HFF-Myc (cell line): Measurements from ENCODE around the gene BLACAT1.

Experiments used
- DNase-seq: peaks from one replicate; pipeline ENCODE4 v3.0.0-alpha.2; 2011; ENCODE audit warnings: low read depth; ENCODE audit errors: extremely low read depth
- H3K4me3 ChIP-seq: replicated peaks from 2 replicates; pipeline ENCODE4 v1.5.1; 2011; ENCODE audit warnings: low read depth, mild to moderate bottlenecking, control low read depth, low read length
- TF ChIP-seq, protein P1 (sequence below): IDR thresholded peaks from 2 replicates; pipeline ENCODE4 v1.5.1; 2012; ENCODE audit warnings: mild to moderate bottlenecking, low read depth, low read length, control low read depth; ENCODE audit errors: missing control alignments

The BLACAT1 gene

DNA sequence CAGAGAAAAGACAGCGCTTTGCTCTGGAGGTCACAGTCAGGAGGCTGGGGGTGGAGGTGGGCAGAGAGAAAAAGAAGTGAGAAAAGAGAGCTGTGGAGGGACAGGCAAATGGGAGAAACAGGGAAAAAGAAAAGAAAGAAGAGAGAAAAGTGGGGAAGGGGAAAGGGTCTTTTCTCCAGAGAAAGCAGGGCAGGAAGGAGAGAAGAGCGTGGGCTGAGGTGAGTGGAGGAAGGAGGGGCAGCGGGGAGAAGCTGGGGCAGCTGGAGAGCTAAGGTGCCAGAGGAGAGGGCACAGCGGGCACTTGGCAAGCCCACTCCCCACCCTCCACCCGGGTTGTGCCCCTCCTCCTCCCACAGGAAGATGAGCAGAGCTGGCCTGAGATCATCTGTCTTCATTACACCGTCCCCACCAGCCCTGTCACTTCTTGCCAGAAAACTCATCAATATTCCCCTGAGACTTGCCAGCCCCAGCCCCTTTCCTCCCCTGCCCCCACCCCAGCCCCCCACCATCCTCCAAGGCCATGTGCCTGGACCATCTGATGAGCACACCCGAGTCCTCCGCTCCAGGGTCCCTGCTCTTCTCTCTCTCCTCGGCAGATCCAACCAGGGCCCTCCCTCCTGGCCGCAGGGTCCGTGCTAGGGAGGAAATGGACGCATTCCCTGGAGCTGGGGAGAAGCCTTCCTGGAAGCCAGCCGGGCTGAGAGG, 17.0 kb upstream of the BLACAT1 start:
- no peak for DNase-seq
- TF ChIP-seq, protein P1, sequence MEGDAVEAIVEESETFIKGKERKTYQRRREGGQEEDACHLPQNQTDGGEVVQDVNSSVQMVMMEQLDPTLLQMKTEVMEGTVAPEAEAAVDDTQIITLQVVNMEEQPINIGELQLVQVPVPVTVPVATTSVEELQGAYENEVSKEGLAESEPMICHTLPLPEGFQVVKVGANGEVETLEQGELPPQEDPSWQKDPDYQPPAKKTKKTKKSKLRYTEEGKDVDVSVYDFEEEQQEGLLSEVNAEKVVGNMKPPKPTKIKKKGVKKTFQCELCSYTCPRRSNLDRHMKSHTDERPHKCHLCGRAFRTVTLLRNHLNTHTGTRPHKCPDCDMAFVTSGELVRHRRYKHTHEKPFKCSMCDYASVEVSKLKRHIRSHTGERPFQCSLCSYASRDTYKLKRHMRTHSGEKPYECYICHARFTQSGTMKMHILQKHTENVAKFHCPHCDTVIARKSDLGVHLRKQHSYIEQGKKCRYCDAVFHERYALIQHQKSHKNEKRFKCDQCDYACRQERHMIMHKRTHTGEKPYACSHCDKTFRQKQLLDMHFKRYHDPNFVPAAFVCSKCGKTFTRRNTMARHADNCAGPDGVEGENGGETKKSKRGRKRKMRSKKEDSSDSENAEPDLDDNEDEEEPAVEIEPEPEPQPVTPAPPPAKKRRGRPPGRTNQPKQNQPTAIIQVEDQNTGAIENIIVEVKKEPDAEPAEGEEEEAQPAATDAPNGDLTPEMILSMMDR, result no peak
- H3K4me3 ChIP-seq, result no peak overlapping the region

DNA sequence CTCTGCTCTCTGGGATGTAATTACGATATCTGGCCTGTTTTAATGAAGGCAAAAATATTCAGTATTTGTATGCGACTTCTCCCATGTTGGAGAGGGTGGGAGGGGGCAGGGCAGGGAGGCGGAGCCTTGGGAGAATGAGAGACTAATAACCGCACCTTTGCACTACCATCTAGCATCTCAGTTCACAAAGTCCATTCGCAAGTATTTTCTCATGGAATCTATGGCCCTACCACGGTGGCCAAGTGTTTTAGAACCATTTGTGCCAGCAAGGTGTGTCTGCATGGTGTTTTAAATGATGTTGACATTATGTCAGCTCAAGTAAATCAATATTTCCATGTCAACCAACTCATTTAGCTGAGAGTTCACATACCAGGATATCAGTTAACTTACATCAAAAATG, 14.3 kb upstream of the BLACAT1 start:
- TF ChIP-seq, protein P1, result no peak
- DNase-seq, result no peak
- no peak overlapping the region for H3K4me3 ChIP-seq

DNA sequence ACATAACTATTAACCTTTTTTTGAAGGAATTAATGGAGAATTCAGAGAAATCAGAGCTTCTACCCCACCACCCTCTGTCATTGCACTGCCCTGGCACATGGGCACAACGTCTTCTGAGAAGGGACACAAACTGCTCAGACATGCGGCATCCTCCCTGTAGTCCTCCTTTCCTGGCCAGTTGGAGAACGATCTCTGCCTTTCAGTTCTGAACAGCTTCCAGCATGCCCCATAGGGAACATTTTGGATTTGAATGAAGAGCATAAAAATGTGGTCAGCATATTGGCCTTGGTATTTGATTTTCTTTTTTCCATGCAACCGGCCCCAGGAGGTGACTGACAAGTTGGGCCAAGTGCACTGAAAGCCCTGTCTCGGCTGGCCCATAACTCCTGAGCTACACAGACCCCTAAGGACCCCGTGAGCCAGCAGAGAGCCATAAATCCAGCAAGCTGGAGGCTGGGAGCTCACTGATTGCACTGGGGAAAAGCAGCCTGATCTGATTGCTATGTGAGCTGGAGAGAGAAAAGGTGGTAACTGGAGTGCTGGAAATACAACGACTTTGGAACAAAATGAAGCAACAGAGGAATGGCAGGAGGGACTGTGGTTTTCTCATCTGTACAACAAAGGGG, 10.9 kb upstream of the BLACAT1 start:
- H3K4me3 ChIP-seq, result no peak overlapping the region
- TF ChIP-seq, protein P1, result no peak
- no peak for DNase-seq

DNA sequence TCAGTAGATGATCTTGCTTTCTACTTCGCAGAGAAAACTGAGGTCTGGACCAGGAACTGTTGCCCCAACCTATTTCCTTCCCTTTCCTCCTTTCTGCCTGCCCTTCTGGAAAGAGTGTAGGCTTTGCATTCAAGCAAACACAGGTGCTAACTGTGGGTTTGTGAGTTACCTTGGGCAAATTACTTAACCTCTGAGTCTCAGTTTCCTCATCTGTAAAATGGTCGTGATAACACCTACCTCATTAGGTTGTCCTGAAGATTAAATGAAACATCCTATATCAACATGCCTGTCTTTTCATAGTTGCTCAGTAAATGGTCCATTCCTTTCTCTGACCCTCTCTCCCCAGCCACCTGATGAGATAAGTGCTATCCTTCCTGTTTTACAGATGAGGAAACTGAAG, 9.5 kb upstream of the BLACAT1 start:
- TF ChIP-seq, protein P1, result no peak

DNA sequence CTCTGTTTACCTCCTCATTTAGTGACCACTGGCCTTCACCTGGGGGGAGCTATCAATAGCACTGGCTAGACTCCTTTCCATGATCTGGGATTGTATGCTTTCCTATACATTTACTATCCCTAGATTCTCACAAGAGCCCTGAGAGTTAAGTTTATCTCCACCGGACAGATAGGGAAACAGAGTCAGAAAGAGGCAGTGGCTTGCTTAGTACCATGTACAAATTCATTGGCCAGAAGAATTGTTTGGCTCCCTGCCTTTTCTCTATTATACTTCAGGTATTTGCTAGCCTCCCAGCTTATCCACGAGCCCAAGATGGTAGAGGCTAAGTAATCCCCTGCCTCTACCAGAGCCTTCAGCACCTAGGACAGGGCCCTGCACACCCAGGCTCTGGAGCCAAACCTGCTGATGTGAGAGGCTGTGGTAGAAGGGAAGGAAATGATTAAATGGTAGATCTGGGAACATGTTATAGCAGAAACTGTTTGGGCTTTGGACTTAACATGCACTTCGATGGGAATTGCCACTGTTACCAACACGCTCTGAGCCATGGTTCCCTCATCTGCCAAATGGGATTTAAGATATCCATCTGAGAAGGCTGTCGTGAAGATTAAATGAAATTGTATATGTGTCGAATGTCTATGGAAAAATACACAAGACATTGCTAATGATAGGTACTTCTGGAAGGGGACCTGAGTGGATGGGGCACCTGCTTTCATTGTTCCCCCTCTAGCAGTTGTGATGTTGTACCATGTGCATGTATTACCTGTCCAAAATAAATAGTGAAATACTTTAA, 3.1 kb upstream of the BLACAT1 start:
- no peak overlapping the region for H3K4me3 ChIP-seq
- TF ChIP-seq, protein P1, result no peak
- no peak for DNase-seq

More for the DNA sequence above, 9.5 kb upstream of the BLACAT1 start:
- no peak for DNase-seq
- H3K4me3 ChIP-seq, result no peak overlapping the region

DNA sequence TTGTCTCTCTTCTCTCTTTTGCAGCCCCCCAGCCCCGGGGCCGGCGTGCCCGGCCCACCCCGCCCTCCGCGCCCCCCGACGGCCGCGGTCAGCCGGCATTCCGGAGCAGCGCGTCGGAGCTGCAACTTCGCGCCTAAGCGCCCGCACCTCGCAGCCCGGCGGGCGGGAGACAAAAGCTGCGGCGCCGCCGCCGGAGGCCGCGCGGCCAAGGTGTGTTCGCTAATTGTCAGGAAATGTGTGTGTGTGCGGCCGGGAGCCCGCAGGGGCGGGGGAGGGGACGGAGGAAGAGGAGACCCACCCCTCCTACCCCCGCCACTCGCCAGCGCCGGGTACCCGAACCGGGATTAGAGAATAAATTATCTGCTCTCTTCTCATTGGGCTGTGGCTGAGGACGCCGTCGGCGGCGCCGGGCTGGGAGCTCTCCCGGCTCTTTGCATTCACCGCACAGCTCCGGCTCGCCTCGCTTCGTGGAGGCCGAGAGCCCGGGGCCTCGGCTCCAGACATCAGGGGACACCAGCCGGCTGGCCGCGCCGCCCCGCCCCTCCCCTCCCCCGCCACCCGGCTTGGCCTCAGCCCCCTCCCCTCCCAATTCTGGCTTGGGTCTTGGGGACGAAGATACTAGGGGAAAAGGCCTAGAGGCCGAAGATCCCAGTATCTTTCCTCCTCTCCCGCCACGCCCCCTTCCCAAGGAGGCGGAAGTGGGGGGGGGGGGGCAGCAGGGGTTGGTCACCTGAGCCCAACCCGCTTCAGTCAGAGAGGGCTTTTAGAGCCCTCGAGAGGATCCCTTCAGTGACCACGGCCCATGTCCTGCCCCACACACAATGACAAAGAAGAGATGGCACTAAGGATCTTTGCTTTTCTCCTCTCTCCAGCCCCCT, 1.3 kb upstream of the BLACAT1 start:
- TF ChIP-seq, protein P1, result no peak
- H3K4me3 ChIP-seq, result no peak overlapping the region
- DNase-seq, result no peak
